GM12892 (cell line): ENCODE results near the gene ECT2L.

Experiments used
- POLR2A ChIP-seq: IDR thresholded peaks from 2 replicates; pipeline ENCODE4 v1.6.1; 2011; ENCODE audit warnings: low read depth, low read length, control low read depth
- POLR2AphosphoS5 ChIP-seq: IDR thresholded peaks from 2 replicates; pipeline ENCODE4 v1.6.1; 2011; ENCODE audit warnings: low read depth, low read length, control low read depth
- TAF1 ChIP-seq: IDR thresholded peaks from 2 replicates; pipeline ENCODE4 v1.6.1; 2011; ENCODE audit warnings: low read depth, mild to moderate bottlenecking, control low read depth, low read length, borderline replicate concordance

DNA sequence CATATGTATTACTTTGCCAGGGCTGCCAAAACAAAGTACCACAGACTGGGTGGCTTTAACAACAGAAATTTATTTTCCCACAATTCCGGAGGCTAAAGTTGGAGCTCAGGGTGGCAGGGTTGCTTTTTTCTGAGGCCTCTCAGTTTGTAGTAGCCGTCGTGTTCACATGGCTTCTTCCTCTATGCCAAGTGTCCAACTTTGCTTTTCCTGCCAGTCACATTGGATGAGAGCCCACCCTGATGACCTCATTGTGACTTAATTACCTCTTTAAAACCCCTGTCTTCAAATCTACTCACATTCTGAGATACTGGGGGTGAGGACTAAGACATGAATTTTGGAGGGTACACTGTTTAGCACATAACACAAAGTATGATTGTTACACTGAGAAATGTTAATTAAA lies 9.9 kb upstream of the ECT2L start:
- TF ChIP-seq POLR2A (no peak), POLR2AphosphoS5 (no peak), TAF1 (no peak)
